SK-N-SH (cell line): ENCODE data around the gene OST4.

Source experiments
- CTCF ChIP-seq: fragments of 200-600 bp; sonication (generic); IDR thresholded peaks from 2 replicates; pipeline ENCODE4 v1.6.1; 2017; ENCODE audit warnings: antibody characterized with exemption, mild to moderate bottlenecking, moderate library complexity
- EP300 ChIP-seq, 2 experiments: IDR thresholded peaks; 2 replicates each; pipeline versions ENCODE4 v1.4.0 to v1.6.1; 2012; ENCODE audit warnings: borderline replicate concordance in 1 of 2, low read depth in 1 of 2, low read length in 1 of 2
- NFIC ChIP-seq: IDR thresholded peaks from 2 replicates; pipeline ENCODE4 v1.4.0; 2012; ENCODE audit warnings: borderline replicate concordance
- RAD21 ChIP-seq: IDR thresholded peaks from 2 replicates; pipeline ENCODE4 v1.6.1; 2012; ENCODE audit warnings: mild to moderate bottlenecking, low read length
- TAF1 ChIP-seq: IDR thresholded peaks from 2 replicates; pipeline ENCODE4 v1.6.1; 2012; ENCODE audit warnings: low read depth, mild to moderate bottlenecking, low read length, moderate library complexity, borderline replicate concordance

GRCh38 chr2:27039871-27040270, 31.6 kb downstream of the OST4 start:
- TF ChIP-seq CTCF (no peak), RAD21 (no peak), NFIC (no peak), EP300 (IDR thresholded peaks at IDR 0.05; ENCODE audit: borderline replicate concordance in 1 of 2, low read depth in 1 of 2, low read length in 1 of 2) (no peak), TAF1 (no peak)
